ENCODE measurements around the gene PRPH. TPM values are rescaled to one million over a fixed set of nuclear protein-coding genes. Genes with fewer than 3 reads are reported as not detected.

The PRPH gene
- total and polyA plus RNA-seq, 2 of the 13 experiments (the other 11 are each of a cell fraction or from before 2014, with no cell fraction given), result 0.12 TPM; not detected in 1

DNA sequence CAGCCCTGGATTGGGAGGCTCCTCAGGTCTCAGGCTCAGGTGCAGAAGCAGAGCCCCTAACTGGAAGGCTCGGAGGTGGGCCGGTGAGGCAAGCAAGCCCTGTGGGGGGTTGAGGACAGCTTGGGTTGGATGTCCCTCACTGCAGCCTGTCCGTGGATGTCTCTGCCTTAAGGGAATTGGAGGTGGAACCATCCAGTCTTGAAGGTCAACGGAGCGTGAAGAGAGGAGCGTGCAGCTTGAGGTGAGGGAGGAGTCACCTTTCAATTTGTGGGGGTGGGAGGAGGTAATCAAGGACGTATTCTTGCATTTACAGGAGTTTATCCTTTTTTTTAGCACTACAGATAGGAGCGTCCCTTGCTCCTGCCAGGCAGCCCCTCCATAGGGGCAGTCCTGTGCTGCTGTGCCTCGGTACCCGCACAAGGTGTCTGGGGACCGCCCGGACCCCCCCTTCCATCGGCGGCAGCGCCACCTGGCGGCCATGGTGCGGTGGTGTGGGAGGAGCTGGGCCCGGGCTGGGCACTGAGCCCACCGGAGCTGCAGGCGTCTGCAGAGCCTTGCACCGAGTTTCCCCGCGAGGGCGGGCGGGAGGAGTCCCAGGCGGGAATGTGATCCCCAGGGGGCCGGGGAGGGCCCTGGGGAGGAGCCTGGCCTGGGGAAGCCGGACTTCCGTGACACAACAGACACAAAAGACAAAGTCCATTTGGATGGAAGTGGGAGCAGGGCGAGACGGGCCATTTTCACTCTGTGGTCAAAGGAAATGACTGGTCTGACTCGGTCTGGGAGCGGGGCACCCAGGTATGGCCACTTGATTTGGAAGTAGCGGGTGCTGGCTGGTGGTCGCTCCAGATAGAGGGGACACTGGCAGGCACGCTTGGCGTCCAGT, 52.6 kb downstream of the PRPH start (continued):
- no peak; the same call in none of the 2 replicates for TF ChIP-seq ZNF451 (CRISPR knock-in tag; IDR thresholded peaks at IDR 0.05)
- TF ChIP-seq KLF12 (CRISPR knock-in tag; IDR thresholded peaks at IDR 0.05; ENCODE audit: borderline replicate concordance), result peak; percentile 92
- TF ChIP-seq, protein P1, sequence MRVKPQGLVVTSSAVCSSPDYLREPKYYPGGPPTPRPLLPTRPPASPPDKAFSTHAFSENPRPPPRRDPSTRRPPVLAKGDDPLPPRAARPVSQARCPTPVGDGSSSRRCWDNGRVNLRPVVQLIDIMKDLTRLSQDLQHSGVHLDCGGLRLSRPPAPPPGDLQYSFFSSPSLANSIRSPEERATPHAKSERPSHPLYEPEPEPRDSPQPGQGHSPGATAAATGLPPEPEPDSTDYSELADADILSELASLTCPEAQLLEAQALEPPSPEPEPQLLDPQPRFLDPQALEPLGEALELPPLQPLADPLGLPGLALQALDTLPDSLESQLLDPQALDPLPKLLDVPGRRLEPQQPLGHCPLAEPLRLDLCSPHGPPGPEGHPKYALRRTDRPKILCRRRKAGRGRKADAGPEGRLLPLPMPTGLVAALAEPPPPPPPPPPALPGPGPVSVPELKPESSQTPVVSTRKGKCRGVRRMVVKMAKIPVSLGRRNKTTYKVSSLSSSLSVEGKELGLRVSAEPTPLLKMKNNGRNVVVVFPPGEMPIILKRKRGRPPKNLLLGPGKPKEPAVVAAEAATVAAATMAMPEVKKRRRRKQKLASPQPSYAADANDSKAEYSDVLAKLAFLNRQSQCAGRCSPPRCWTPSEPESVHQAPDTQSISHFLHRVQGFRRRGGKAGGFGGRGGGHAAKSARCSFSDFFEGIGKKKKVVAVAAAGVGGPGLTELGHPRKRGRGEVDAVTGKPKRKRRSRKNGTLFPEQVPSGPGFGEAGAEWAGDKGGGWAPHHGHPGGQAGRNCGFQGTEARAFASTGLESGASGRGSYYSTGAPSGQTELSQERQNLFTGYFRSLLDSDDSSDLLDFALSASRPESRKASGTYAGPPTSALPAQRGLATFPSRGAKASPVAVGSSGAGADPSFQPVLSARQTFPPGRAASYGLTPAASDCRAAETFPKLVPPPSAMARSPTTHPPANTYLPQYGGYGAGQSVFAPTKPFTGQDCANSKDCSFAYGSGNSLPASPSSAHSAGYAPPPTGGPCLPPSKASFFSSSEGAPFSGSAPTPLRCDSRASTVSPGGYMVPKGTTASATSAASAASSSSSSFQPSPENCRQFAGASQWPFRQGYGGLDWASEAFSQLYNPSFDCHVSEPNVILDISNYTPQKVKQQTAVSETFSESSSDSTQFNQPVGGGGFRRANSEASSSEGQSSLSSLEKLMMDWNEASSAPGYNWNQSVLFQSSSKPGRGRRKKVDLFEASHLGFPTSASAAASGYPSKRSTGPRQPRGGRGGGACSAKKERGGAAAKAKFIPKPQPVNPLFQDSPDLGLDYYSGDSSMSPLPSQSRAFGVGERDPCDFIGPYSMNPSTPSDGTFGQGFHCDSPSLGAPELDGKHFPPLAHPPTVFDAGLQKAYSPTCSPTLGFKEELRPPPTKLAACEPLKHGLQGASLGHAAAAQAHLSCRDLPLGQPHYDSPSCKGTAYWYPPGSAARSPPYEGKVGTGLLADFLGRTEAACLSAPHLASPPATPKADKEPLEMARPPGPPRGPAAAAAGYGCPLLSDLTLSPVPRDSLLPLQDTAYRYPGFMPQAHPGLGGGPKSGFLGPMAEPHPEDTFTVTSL (CRISPR knock-in tag; IDR thresholded peaks at IDR 0.05; ENCODE audit: borderline replicate concordance), result peak; percentile 79; the same call in 1 of the 2 replicates
- no peak for TF ChIP-seq RBM22 (optimal IDR thresholded peaks at IDR 0.05; ENCODE audit: low read length)
- TF ChIP-seq, protein P2, sequence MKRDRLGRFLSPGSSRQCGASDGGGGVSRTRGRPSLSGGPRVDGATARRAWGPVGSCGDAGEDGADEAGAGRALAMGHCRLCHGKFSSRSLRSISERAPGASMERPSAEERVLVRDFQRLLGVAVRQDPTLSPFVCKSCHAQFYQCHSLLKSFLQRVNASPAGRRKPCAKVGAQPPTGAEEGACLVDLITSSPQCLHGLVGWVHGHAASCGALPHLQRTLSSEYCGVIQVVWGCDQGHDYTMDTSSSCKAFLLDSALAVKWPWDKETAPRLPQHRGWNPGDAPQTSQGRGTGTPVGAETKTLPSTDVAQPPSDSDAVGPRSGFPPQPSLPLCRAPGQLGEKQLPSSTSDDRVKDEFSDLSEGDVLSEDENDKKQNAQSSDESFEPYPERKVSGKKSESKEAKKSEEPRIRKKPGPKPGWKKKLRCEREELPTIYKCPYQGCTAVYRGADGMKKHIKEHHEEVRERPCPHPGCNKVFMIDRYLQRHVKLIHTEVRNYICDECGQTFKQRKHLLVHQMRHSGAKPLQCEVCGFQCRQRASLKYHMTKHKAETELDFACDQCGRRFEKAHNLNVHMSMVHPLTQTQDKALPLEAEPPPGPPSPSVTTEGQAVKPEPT (CRISPR knock-in tag; IDR thresholded peaks at IDR 0.05; ENCODE audit: low read depth), result peak; percentile 75; the same call in 1 of the 2 replicates
- TF ChIP-seq NFYC (CRISPR knock-in tag; IDR thresholded peaks at IDR 0.05), result peak; percentile 37
- TF ChIP-seq, protein P3, sequence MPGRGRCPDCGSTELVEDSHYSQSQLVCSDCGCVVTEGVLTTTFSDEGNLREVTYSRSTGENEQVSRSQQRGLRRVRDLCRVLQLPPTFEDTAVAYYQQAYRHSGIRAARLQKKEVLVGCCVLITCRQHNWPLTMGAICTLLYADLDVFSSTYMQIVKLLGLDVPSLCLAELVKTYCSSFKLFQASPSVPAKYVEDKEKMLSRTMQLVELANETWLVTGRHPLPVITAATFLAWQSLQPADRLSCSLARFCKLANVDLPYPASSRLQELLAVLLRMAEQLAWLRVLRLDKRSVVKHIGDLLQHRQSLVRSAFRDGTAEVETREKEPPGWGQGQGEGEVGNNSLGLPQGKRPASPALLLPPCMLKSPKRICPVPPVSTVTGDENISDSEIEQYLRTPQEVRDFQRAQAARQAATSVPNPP (CRISPR knock-in tag; IDR thresholded peaks at IDR 0.05), result peak; percentile 47; the same call in 1 of the 2 replicates
- peak; percentile 75 for TF ChIP-seq CBX1 (IDR thresholded peaks at IDR 0.05; ENCODE audit: low read depth)
- TF ChIP-seq, protein P4, sequence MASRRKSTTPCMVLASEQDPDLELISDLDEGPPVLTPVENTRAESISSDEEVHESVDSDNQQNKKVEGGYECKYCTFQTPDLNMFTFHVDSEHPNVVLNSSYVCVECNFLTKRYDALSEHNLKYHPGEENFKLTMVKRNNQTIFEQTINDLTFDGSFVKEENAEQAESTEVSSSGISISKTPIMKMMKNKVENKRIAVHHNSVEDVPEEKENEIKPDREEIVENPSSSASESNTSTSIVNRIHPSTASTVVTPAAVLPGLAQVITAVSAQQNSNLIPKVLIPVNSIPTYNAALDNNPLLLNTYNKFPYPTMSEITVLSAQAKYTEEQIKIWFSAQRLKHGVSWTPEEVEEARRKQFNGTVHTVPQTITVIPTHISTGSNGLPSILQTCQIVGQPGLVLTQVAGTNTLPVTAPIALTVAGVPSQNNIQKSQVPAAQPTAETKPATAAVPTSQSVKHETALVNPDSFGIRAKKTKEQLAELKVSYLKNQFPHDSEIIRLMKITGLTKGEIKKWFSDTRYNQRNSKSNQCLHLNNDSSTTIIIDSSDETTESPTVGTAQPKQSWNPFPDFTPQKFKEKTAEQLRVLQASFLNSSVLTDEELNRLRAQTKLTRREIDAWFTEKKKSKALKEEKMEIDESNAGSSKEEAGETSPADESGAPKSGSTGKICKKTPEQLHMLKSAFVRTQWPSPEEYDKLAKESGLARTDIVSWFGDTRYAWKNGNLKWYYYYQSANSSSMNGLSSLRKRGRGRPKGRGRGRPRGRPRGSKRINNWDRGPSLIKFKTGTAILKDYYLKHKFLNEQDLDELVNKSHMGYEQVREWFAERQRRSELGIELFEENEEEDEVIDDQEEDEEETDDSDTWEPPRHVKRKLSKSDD (CRISPR knock-in tag; IDR thresholded peaks at IDR 0.05; ENCODE audit: low read depth), result peak; percentile 91
- TF ChIP-seq SMAD1 (CRISPR knock-in tag; IDR thresholded peaks at IDR 0.05; ENCODE audit: borderline replicate concordance, low read depth), result no peak

Data from HepG2 (cell line).